GDM1 (cell line): Measurements from ENCODE around the gene AGAP2.

Experiments used
- DNase-seq: peaks from one replicate; lab custom pipeline; 2025; lab: John Stamatoyannopoulos, UW

The AGAP2 gene

DNA sequence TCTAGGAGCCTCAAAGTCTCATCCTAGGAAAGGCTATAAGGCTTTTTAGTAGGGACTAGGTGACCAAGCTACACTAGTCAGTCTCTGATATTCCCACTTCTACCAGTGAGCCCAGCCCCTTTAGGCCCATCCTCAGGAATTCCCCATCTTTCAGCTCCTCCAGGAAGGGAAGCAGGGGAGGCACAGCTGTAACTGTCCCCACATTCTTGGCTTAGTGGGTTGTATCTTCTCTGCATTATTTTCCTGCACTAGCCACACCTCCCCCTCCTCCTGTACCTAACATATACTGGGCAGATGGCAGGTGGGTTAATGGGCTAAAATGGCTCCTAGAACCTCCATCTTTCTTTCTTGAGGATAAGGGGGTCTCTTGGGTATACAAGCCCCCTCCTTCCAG lies 28.8 kb upstream of the AGAP2 start:
- no peak for DNase-seq

DNA sequence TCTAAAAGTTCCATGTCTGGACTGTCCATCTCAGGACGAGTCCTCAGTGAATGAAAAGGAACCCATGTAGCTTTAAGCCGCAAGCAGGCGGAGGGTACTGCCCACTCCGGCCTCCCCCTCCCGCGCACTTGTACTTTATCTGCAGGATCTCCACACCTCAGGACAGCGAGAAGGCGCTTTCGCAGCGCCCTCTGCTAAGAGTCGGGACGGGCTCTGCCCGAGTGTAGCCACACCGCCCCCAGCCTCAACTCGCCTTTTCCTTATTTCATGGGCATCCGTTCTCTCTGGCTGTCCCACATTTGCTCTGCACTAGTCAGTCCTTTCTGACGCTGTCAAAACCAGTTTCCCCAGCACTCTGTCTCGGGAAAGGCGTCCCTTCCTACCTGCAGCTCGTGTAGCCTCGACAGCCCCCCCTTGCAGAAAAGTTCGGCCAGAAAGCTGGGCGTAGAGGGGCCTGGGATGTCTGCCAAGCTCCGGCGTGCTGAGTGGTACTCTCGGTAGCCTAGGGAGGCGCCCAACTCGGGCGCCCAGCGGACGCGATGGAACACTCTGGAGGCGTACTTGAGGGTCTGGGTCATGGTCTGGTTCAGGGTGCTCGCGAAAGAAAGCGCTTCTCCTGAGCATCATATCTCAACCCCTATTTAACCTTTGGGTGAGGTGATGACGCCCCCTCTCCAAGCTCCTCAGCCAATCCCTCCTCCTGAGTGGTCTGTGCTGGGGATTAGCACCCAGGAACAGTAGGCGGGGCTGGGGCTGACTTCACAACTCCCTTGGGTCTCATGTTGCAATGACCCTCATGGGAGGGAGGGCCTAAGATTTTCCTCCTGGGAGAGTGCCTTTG lies 28.1 kb upstream of the AGAP2 start, which contains the start of gene CYP27B1:
Gene CYP27B1, minus strand, starts transcription at position 615 of the 841 bp plus-strand sequence. Its CDS starts 37 bp downstream, at position 578.
- DNase-seq, result no peak

- no peak for DNase-seq
Observed at GRCh38 chr12:57765698-57766463, 27.3 kb upstream of the AGAP2 start.

GRCh38 chr12:57765003-57765697 lies 26.6 kb upstream of the AGAP2 start:
- DNase-seq, result no peak

GRCh38 chr12:57764662-57765002 lies 26.1 kb upstream of the AGAP2 start:
- DNase-seq, result no peak

GRCh38 chr12:57763881-57764661 lies 25.5 kb upstream of the AGAP2 start:
- no peak for DNase-seq

GRCh38 chr12:57762463-57762862 lies 23.9 kb upstream of the AGAP2 start:
- no peak for DNase-seq

DNA sequence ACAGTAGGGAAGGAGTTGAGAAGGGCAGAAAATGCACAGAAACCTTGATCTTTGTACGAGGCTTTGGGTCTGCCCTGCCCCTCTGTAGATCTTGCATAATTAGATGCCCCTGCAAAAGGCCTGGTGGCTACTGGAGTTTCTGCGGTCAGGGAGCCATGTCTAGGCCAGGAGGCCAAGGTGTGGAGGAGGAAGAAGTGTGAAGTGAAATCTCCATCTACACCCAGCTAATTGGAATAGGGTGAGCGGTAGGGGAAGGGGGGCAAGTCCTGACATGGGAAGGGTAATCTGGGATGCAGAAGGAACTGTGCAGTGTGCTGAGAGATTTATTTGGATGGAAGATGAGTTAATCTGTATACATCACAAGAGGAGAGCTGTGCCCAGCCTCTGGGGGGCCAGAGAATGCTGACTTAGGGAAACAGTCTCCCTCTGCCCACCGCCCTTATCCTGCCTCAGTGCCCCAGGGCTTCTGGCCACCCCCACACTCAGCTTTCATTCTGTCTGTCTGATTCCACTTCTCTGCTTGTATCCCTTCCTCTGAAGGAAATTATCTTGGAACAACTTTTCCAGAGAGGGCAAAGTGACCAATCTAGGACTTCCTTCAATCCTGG lies 23.0 kb upstream of the AGAP2 start:
- DNase-seq, result no peak

GRCh38 chr12:57760347-57760982 lies 21.9 kb upstream of the AGAP2 start:
- no peak for DNase-seq

DNA sequence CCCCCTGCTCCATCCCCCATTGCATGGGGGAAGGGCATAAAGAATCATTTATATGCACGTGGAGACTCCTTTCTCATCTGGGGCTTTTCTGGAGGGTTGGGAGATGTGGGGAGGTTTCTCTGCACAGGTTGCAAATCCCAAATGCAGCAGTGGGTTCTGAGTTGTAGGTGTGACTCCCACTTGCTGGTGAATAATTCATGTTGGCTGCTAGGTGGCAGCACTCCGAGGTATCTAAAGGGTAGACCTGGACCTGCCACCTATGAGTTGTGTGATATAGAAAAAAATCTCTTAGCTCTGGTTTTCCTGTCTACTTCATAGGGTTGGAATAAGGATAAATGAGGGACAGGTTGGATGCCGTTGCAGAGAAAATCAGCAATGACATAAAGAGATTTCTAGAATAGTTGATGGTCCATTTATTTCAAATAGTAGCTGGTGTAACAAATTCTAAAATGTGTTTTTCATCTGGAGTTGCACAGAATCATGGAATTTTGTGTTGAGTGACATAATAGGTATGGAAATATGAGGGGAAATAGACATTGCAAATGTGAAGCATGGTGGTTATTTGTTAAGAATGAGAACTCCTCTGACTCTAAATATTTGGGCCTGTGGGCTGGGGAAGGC lies 20.9 kb upstream of the AGAP2 start:
- DNase-seq, result no peak

GRCh38 chr12:57758552-57759359 lies 20.2 kb upstream of the AGAP2 start:
- no peak for DNase-seq

DNA sequence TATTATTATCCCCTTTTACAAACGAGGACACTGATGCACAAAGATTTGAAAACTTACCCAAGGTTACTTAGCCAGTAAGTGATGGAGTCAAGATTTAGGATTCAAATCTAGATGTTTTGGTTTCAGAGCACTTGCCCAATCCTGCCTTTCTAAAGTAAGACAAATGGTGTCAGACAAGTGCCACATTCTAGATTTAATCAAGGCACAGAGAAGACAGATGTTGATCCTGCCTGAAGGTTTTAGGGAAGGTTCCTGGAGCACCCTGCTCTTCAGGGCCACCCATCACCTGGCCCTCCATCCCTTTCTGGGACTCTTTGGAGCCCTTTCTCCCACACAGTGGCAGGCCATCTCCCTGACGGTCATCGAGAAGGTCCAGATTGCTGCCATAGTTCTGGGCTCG lies 19.2 kb upstream of the AGAP2 start:
- no peak for DNase-seq

- peak; percentile 38 for DNase-seq
Observed at GRCh38 chr12:57756406-57757341, 18.1 kb upstream of the AGAP2 start.

- no peak for DNase-seq
Observed at GRCh38 chr12:57755454-57756372, 17.2 kb upstream of the AGAP2 start.

DNA sequence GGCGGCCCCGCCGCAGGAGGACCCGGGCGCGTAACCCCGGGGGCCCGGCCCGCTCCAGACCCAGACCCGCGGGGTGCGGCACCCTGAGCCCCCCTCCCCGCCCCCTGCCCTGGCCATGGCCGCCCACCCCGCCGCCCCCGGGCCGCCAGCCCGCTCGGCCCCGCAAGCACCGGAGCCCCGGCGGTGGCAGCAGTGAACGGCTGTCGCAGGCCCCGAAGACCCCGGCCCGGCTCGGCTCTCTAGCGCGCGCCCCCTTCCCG lies 16.6 kb upstream of the AGAP2 start:
- no peak for DNase-seq

DNA sequence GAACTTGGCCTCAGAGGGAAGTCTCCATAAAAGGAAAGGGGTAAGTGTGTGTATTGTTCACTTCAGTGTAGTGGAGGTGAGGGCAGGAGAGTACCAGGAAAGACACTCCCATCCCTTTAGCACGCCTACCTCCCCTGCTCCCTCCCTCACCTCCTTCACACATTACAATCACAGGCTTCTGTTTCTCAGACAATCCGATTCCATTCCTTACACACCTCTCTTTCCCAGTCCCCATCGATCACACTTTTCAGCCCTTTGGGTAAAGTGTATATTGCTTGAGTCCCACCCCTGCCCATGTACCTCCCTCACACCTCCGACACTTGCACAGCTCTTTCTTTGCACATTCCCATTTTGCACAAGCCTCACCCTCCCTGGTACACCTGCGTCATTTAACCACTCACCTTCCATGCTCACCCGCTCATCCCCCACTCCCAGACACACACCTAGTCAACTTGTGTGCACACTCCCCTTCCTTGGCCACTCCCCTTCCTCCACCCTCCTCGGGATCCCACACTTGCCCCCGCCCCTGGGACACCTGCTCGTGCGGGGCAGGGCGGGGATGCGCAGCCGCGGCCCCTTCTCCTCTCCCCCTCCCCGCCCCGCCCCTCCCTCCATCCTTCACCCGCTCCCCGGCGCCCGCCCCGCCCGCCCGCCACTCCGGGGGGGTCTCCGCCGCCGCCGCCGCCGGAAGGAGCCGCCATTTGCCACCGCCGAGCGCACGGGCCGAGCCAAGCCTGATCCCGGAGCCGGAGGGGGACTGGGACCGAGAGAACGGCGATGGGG lies 16.1 kb upstream of the AGAP2 start, which contains the start of gene MARCHF9:
Gene MARCHF9, plus strand, starts transcription at position 693 of the 783 bp plus-strand sequence. CDS start 426 bp downstream, outside the sequence.
- DNase-seq, result peak; percentile 28
